Stimulated activated CD4-positive, alpha-beta T cell treated with anti-CD3 and anti-CD28 coated beads, Interleukin-4, amount 100 ng/mL, for 24 hours (primary cell): ENCODE data around the gene TMA7B.

Source experiments
- DNase-seq: peaks from one replicate; pipeline ENCODE4 v3.0.0-alpha.2; 2020

TMA7B gene

GRCh38 chr22:40004836-40005235 is 44.6 kb downstream of the TMA7B start:
- no peak for DNase-seq

GRCh38 chr22:40006641-40007040 is 46.4 kb downstream of the TMA7B start:
- no peak for DNase-seq

GRCh38 chr22:40007853-40008710 is 47.9 kb downstream of the TMA7B start:
- no peak for DNase-seq

GRCh38 chr22:40008726-40009291 is 48.6 kb downstream of the TMA7B start:
- DNase-seq = no peak

- no peak for DNase-seq
Observed at GRCh38 chr22:40009292-40009774, 49.1 kb downstream of the TMA7B start.

GRCh38 chr22:40009951-40010671 is 49.9 kb downstream of the TMA7B start:
- DNase-seq = peak; percentile 25

- no peak for DNase-seq
Observed at GRCh38 chr22:40010746-40011145, 50.5 kb downstream of the TMA7B start.
